ENCODE data around the gene CCDC175.

CCDC175 gene

GRCh38 chr14:59478540-59478939 is 98.1 kb downstream of the CCDC175 start:
- Histone ChIP-seq H3K4me3 (ENCODE audit: low read length) (no peak overlapping the region), H3K9me3 (ENCODE audit: control insufficient read depth, insufficient read depth, low read length) (no peaks in the 10 kb centered on the region), H3F3A (ENCODE audit: control insufficient read depth, insufficient read depth) (no peaks in the 10 kb centered on the region), H4K20me1 (ENCODE audit: control insufficient read depth, insufficient read depth, low read depth, low read length) (0 out of 2 replicates have a peak, but pooled peaks cover 3% of the 10 kb centered on the region), H3K36me3 (ENCODE audit: control insufficient read depth, low read length) (peaks cover 54% of the 10 kb centered on the region), H3K4me2 (ENCODE audit: low read length) (no peak overlapping the region), H3K9me2 (replicated peaks; ENCODE audit: control insufficient read depth, low read length) (no peaks in the 10 kb centered on the region), H3K27ac (ENCODE audit: low read depth, low read length) (no peak overlapping the region), H3K27me3 (ENCODE audit: control insufficient read depth, low read length) (no peaks in the 10 kb centered on the region), H3K4me1 (ENCODE audit: control insufficient read depth, low read length) (peaks cover 31% of the 10 kb centered on the region), H3K79me2 (ENCODE audit: control insufficient read depth, low read length) (peaks cover 29% of the 10 kb centered on the region)
- TF ChIP-seq EZH2phosphoT487 (IDR thresholded peaks at IDR 0.05; ENCODE audit: borderline replicate concordance, low read length) (no peak), CTCF (IDR thresholded peaks at IDR 0.05; ENCODE audit: low read depth, low read length, poor library complexity, severe bottlenecking) (no peak)

GRCh38 chr14:59475709-59476108 is 100.9 kb downstream of the CCDC175 start:
- no peak overlapping the region for H3K27ac ChIP-seq (ENCODE audit: low read depth, low read length)
- no peaks in the 10 kb centered on the region for H3K9me2 ChIP-seq (replicated peaks; ENCODE audit: control insufficient read depth, low read length)
- H3K4me3 ChIP-seq (ENCODE audit: low read length): no peak overlapping the region
- H3K36me3 ChIP-seq (ENCODE audit: control insufficient read depth, low read length): peaks cover 52% of the 10 kb centered on the region
- H3K4me1 ChIP-seq (ENCODE audit: control insufficient read depth, low read length): peaks cover 5% of the 10 kb centered on the region
- no peaks in the 10 kb centered on the region for H3K27me3 ChIP-seq (ENCODE audit: control insufficient read depth, low read length)
- H3K79me2 ChIP-seq (ENCODE audit: control insufficient read depth, low read length): peaks cover 3% of the 10 kb centered on the region; the same call in 1 of the 2 replicates
- H3K9me3 ChIP-seq (ENCODE audit: control insufficient read depth, insufficient read depth, low read length): no peaks in the 10 kb centered on the region
- no peak overlapping the region for H3K4me2 ChIP-seq (ENCODE audit: low read length)
- 0 out of 2 replicates have a peak, but pooled peaks cover 3% of the 10 kb centered on the region for H4K20me1 ChIP-seq (ENCODE audit: control insufficient read depth, insufficient read depth, low read depth, low read length)
- no peaks in the 10 kb centered on the region for H3F3A ChIP-seq (ENCODE audit: control insufficient read depth, insufficient read depth)
- TF ChIP-seq CTCF (IDR thresholded peaks at IDR 0.05; ENCODE audit: low read depth, low read length, poor library complexity, severe bottlenecking): no peak
- TF ChIP-seq EZH2phosphoT487 (IDR thresholded peaks at IDR 0.05; ENCODE audit: borderline replicate concordance, low read length): no peak

GRCh38 chr14:59474172-59474571 is 102.4 kb downstream of the CCDC175 start:
- Histone ChIP-seq H3K4me3 (ENCODE audit: low read length) (no peak overlapping the region), H3F3A (ENCODE audit: control insufficient read depth, insufficient read depth) (no peaks in the 10 kb centered on the region), H3K9me3 (ENCODE audit: control insufficient read depth, insufficient read depth, low read length) (no peaks in the 10 kb centered on the region), H3K27me3 (ENCODE audit: control insufficient read depth, low read length) (no peaks in the 10 kb centered on the region), H3K79me2 (ENCODE audit: control insufficient read depth, low read length) (no peaks in the 10 kb centered on the region), H3K27ac (ENCODE audit: low read depth, low read length) (no peak overlapping the region), H3K36me3 (ENCODE audit: control insufficient read depth, low read length) (peaks cover 53% of the 10 kb centered on the region), H3K9me2 (replicated peaks; ENCODE audit: control insufficient read depth, low read length) (no peaks in the 10 kb centered on the region), H3K4me2 (ENCODE audit: low read length) (no peak overlapping the region), H4K20me1 (ENCODE audit: control insufficient read depth, insufficient read depth, low read depth, low read length) (0 out of 2 replicates have a peak, but pooled peaks cover 3% of the 10 kb centered on the region), H3K4me1 (ENCODE audit: control insufficient read depth, low read length) (no peaks in the 10 kb centered on the region)
- no peak for TF ChIP-seq CTCF (IDR thresholded peaks at IDR 0.05; ENCODE audit: low read depth, low read length, poor library complexity, severe bottlenecking)
- TF ChIP-seq EZH2phosphoT487 (IDR thresholded peaks at IDR 0.05; ENCODE audit: borderline replicate concordance, low read length): no peak

All from DOHH2 (cell line).